Measurements from ENCODE around the gene LIME1. TPM values are rescaled to one million over a fixed set of nuclear protein-coding genes. Genes with fewer than 3 reads are reported as not detected.

Gene LIME1
- total and polyA plus RNA-seq, 2 experiments from 2014 or later: 17.4 to 19.2 TPM

DNA sequence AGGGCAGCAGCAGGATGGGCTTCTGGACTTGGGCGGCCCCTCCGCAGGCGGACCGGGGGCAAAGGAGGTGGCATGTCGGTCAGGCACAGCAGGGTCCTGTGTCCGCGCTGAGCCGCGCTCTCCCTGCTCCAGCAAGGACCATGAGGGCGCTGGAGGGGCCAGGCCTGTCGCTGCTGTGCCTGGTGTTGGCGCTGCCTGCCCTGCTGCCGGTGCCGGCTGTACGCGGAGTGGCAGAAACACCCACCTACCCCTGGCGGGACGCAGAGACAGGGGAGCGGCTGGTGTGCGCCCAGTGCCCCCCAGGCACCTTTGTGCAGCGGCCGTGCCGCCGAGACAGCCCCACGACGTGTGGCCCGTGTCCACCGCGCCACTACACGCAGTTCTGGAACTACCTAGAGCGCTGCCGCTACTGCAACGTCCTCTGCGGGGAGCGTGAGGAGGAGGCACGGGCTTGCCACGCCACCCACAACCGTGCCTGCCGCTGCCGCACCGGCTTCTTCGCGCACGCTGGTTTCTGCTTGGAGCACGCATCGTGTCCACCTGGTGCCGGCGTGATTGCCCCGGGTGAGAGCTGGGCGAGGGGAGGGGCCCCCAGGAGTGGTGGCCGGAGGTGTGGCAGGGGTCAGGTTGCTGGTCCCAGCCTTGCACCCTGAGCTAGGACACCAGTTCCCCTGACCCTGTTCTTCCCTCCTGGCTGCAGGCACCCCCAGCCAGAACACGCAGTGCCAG lies 39.7 kb upstream of the LIME1 start, which contains the start of gene TNFRSF6B:
TNFRSF6B (plus strand) TSS at position 25 of the 729 bp plus-strand sequence; CDS start at position 141, 116 bp downstream.
- no peaks in the 10 kb centered on the region for H3K9me3 ChIP-seq (ENCODE audit: low read depth)
- no peak within 1 kb of the TSS for H3K4me3 ChIP-seq
- H3K27ac ChIP-seq: no peak within 1 kb of the TSS
- H3K36me3 ChIP-seq: no peaks in the 10 kb centered on the region
- H3K27me3 ChIP-seq: no peaks in the 10 kb centered on the region
- DNase-seq (ENCODE audit: low read depth in 1 of 2, low spot score in 1 of 2): peak in 1 of 2 donors; percentile 39
- peaks cover 6% of the 10 kb centered on the region for H3K4me1 ChIP-seq (ENCODE audit: low read depth)
- TF ChIP-seq, protein P1, sequence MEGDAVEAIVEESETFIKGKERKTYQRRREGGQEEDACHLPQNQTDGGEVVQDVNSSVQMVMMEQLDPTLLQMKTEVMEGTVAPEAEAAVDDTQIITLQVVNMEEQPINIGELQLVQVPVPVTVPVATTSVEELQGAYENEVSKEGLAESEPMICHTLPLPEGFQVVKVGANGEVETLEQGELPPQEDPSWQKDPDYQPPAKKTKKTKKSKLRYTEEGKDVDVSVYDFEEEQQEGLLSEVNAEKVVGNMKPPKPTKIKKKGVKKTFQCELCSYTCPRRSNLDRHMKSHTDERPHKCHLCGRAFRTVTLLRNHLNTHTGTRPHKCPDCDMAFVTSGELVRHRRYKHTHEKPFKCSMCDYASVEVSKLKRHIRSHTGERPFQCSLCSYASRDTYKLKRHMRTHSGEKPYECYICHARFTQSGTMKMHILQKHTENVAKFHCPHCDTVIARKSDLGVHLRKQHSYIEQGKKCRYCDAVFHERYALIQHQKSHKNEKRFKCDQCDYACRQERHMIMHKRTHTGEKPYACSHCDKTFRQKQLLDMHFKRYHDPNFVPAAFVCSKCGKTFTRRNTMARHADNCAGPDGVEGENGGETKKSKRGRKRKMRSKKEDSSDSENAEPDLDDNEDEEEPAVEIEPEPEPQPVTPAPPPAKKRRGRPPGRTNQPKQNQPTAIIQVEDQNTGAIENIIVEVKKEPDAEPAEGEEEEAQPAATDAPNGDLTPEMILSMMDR (IDR thresholded peaks at IDR 0.05; ENCODE audit: low read depth, low read length): no peak

- TF ChIP-seq, protein P1 (IDR thresholded peaks at IDR 0.05; ENCODE audit: low read depth, low read length): no peak
- H3K4me1 ChIP-seq (ENCODE audit: low read depth): peaks cover 6% of the 10 kb centered on the region
- no peaks in the 10 kb centered on the region for H3K9me3 ChIP-seq (ENCODE audit: low read depth)
- no peak overlapping the region for H3K27ac ChIP-seq
- DNase-seq (ENCODE audit: low read depth in 1 of 2, low spot score in 1 of 2): no peak
- H3K4me3 ChIP-seq: no peak overlapping the region
- no peaks in the 10 kb centered on the region for H3K36me3 ChIP-seq
- H3K27me3 ChIP-seq: no peaks in the 10 kb centered on the region
These were observed 39.1 kb upstream of the LIME1 start for GRCh38 chr20:63697357-63697867.

GRCh38 chr20:63697868-63698545 lies 38.5 kb upstream of the LIME1 start:
- Histone ChIP-seq H3K36me3 (no peaks in the 10 kb centered on the region), H3K4me1 (ENCODE audit: low read depth) (peaks cover 6% of the 10 kb centered on the region), H3K9me3 (ENCODE audit: low read depth) (no peaks in the 10 kb centered on the region), H3K4me3 (no peak overlapping the region), H3K27ac (no peak overlapping the region), H3K27me3 (no peaks in the 10 kb centered on the region)
- no peak for DNase-seq (ENCODE audit: low read depth in 1 of 2, low spot score in 1 of 2)
- TF ChIP-seq, protein P1 (IDR thresholded peaks at IDR 0.05; ENCODE audit: low read depth, low read length): no peak

DNA sequence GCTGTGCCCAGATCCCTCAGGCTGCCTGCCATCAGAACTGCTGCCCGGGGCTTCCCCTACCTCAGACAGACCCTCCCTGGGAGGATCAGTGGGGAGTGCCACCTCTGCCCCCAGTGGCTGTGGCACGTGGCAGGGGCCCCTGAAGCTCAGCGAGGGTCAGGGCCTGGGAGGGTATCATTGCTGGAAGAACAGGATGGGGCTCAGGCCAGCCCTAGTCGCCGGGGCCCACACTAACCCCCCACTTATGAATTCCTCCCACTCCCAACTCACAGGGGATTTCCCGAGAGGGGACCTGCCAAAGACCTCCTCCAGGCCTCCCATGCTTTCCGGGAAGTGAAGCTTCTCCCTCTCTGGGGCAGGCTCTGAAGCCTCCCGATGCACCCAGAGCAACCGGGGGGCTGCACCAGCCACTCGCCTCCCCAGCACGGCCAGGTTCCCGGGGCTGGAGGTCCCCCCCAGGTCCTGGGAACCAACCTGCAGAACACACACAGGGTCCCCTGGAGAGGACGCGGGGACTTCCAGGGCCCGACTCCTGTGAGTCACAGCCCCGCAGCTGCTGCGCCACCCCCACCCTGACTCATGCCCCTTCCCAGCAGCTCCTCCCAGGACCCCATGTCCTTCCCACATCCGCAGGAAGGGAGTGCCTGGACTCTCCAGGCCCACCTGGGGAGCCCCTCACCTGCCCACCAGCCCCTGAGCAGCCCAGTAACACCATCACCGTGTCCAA lies 37.6 kb upstream of the LIME1 start:
- Histone ChIP-seq H3K4me3 (no peak overlapping the region), H3K4me1 (ENCODE audit: low read depth) (peaks cover 6% of the 10 kb centered on the region), H3K36me3 (no peaks in the 10 kb centered on the region), H3K27ac (no peak overlapping the region), H3K9me3 (ENCODE audit: low read depth) (no peaks in the 10 kb centered on the region), H3K27me3 (no peaks in the 10 kb centered on the region)
- TF ChIP-seq, protein P1 (IDR thresholded peaks at IDR 0.05; ENCODE audit: low read depth, low read length): no peak
- peak in 1 of 2 donors; percentile 84 for DNase-seq (ENCODE audit: low read depth in 1 of 2, low spot score in 1 of 2)

GRCh38 chr20:63699466-63700198 lies 36.8 kb upstream of the LIME1 start:
- Histone ChIP-seq H3K27me3 (no peaks in the 10 kb centered on the region), H3K36me3 (peaks cover 4% of the 10 kb centered on the region), H3K4me3 (no peak overlapping the region), H3K9me3 (ENCODE audit: low read depth) (no peaks in the 10 kb centered on the region), H3K27ac (no peak overlapping the region), H3K4me1 (ENCODE audit: low read depth) (peaks cover 6% of the 10 kb centered on the region)
- TF ChIP-seq, protein P1 (IDR thresholded peaks at IDR 0.05; ENCODE audit: low read depth, low read length): no peak
- no peak for DNase-seq (ENCODE audit: low read depth in 1 of 2, low spot score in 1 of 2)
